Liver (tissue), 9 donors: Measurements from ENCODE around the gene CITED4. TPM values are rescaled to one million over a fixed set of nuclear protein-coding genes. Genes with fewer than 3 reads are reported as not detected.

Source experiments
- DNase-seq: peaks from one replicate; pipeline ENCODE4 v3.0.0-alpha.2; 2017; ENCODE audit warnings: low spot score
- H3K27ac ChIP-seq, 2 donors: one replicate each; pipeline ENCODE4 v1.7.0; 2013; ENCODE audit warnings: inconsistent platforms in 2 of 2, low read length in 2 of 2, control low read depth in 1 of 2, low read depth in 1 of 2, mild to moderate bottlenecking in 1 of 2
- H3K27me3 ChIP-seq, 4 donors: one replicate each; pipeline versions ENCODE4 v1.6.1 to v1.7.0; 2013; ENCODE audit warnings: low read length in 3 of 4, inconsistent platforms in 1 of 4, mild to moderate bottlenecking in 1 of 4, moderate library complexity in 1 of 4; ENCODE audit not compliant: control insufficient read depth in 4 of 4, insufficient read depth in 4 of 4
- H3K36me3 ChIP-seq, 4 donors: one replicate each; pipeline versions ENCODE4 v1.6.1 to v1.7.0; 2013; ENCODE audit warnings: low read length in 3 of 4, mild to moderate bottlenecking in 3 of 4, low read depth in 1 of 4, moderate library complexity in 1 of 4; ENCODE audit not compliant: control insufficient read depth in 4 of 4, insufficient read depth in 3 of 4
- H3K4me1 ChIP-seq, 4 donors: one replicate each; pipeline versions ENCODE4 v1.6.1 to v1.7.0; 2013; ENCODE audit warnings: low read length in 3 of 4, mild to moderate bottlenecking in 3 of 4, moderate library complexity in 1 of 4; ENCODE audit not compliant: control insufficient read depth in 4 of 4, insufficient read depth in 4 of 4
- H3K4me3 ChIP-seq, 3 donors: one replicate each; pipeline versions ENCODE4 v1.6.1 to v1.7.0; 2013; ENCODE audit warnings: low read length in 3 of 3, control low read depth in 1 of 3, low read depth in 1 of 3, mild to moderate bottlenecking in 1 of 3
- H3K9ac ChIP-seq, 2 donors: one replicate each; pipeline ENCODE4 v1.7.0; 2013; ENCODE audit warnings: low read length in 2 of 2, mild to moderate bottlenecking in 2 of 2, moderate library complexity in 2 of 2, control low read depth in 1 of 2, low read depth in 1 of 2
- H3K9me3 ChIP-seq, 4 donors: one replicate each; pipeline versions ENCODE4 v1.6.1 to v1.7.0; 2013; ENCODE audit warnings: low read length in 3 of 4; ENCODE audit not compliant: control insufficient read depth in 4 of 4
- ATF3 ChIP-seq: IDR thresholded peaks from 2 replicates; pipeline ENCODE4 v1.6.1; 2016; ENCODE audit warnings: antibody characterized with exemption
- CTCF ChIP-seq: fragments of 150-350 bp; IDR thresholded peaks from 2 replicates; pipeline ENCODE4 v1.5.1; 2017; ENCODE audit warnings: improper control_type of control experiment, low read depth, low read length; ENCODE audit not compliant: missing input control
- FOXA1 ChIP-seq: IDR thresholded peaks from 2 replicates; pipeline ENCODE4 v1.6.1; 2016; ENCODE audit warnings: antibody characterized with exemption
- FOXA2 ChIP-seq: IDR thresholded peaks from 2 replicates; pipeline ENCODE4 v1.6.1; 2016; ENCODE audit warnings: antibody characterized with exemption
- GABPA ChIP-seq, 2 donors: IDR thresholded peaks in 1 of 2; conservative IDR thresholded peaks in 1 of 2; 2 replicates each; pipeline ENCODE4 v1.6.1; 2016; ENCODE audit warnings: antibody characterized with exemption in 2 of 2, mild to moderate bottlenecking in 1 of 2, moderate library complexity in 1 of 2
- HNF4A ChIP-seq, 2 donors: conservative IDR thresholded peaks; 2 replicates each; pipeline ENCODE4 v1.6.1; 2016; ENCODE audit warnings: antibody characterized with exemption in 2 of 2, mild to moderate bottlenecking in 2 of 2
- HNF4G ChIP-seq: IDR thresholded peaks from 2 replicates; pipeline ENCODE4 v1.6.1; 2016; ENCODE audit warnings: antibody characterized with exemption
- JUND ChIP-seq, 2 donors: IDR thresholded peaks; 2 replicates each; pipeline ENCODE4 v1.6.1; 2016; ENCODE audit warnings: antibody characterized with exemption in 2 of 2
- MAX ChIP-seq: IDR thresholded peaks from 2 replicates; pipeline ENCODE4 v1.6.1; 2016; ENCODE audit warnings: antibody characterized with exemption
- NR2F2 ChIP-seq: IDR thresholded peaks from 2 replicates; pipeline ENCODE4 v1.6.1; 2016; ENCODE audit warnings: antibody characterized with exemption
- RAD21 ChIP-seq, 2 donors: IDR thresholded peaks; 2 replicates each; pipeline ENCODE4 v1.6.1; 2016; ENCODE audit warnings: antibody characterized with exemption in 2 of 2, mild to moderate bottlenecking in 2 of 2
- REST ChIP-seq: IDR thresholded peaks from 2 replicates; pipeline ENCODE4 v1.6.1; 2016; ENCODE audit warnings: antibody characterized with exemption, mild to moderate bottlenecking
- RXRA ChIP-seq, 2 donors: IDR thresholded peaks; 2 replicates each; pipeline ENCODE4 v1.6.1; 2017 to 2018; ENCODE audit warnings: antibody characterized with exemption in 2 of 2, mild to moderate bottlenecking in 1 of 2
- SP1 ChIP-seq: IDR thresholded peaks from 2 replicates; pipeline ENCODE4 v1.6.1; 2018; ENCODE audit warnings: antibody characterized with exemption, mild to moderate bottlenecking
- TAF1 ChIP-seq: conservative IDR thresholded peaks from 2 replicates; pipeline ENCODE4 v1.6.1; 2016; ENCODE audit warnings: antibody characterized with exemption, mild to moderate bottlenecking
- YY1 ChIP-seq: IDR thresholded peaks from 2 replicates; pipeline ENCODE4 v1.6.1; 2016; ENCODE audit warnings: antibody characterized with exemption, mild to moderate bottlenecking
- ZBTB33 ChIP-seq: IDR thresholded peaks from 2 replicates; pipeline ENCODE4 v1.6.1; 2016; ENCODE audit warnings: antibody characterized with exemption
- WGBS: extraction: QIAGEN DNeasy Blood & Tissue Kit; methylation state at CpG from one replicate; pipeline ENCODE4 v1.1.7; 2013; 5-methylcytosine and 5-hydroxymethylcytosine counted together
- polyA plus RNA-seq, 2 donors: library from polyadenylated mRNA; stranded (reverse) in 1 of 2; unstranded in 1 of 2; fragments of 200-250 nt in 1 of 2; fragments of >200 nt in 1 of 2; fragmentation: Nextera tagmentation in 1 of 2; extraction: Ambion mirVana in 1 of 2; gene quantifications; one replicate each; pipeline versions ENCODE4 v1.2.1 to v1.2.3, GENCODE V29; 2013 to 2015
- total RNA-seq, 2 donors: library from RNA; depleted of rRNA; stranded (reverse); fragments of >200 nt; gene quantifications; one replicate each; pipeline ENCODE4 v1.2.3, GENCODE V29; 2014
- donor health status: healthy.
- donor health status: healthy.
- donor health status: healthy.
- donor health status: healthy.
- donor health status: healthy.

Gene CITED4
- total and polyA plus RNA-seq, 4 donors, result 1.4 to 9.9 (median 5.2) TPM

- Histone ChIP-seq H3K4me1 (peaks cover 0 to 21% (median 17%) of the 10 kb centered on the region in 4 donors), H3K9ac (no peak overlapping the region), H3K9me3 (no peaks in the 10 kb centered on the region), H3K27me3 (no peaks in the 10 kb centered on the region), H3K36me3 (no peaks in the 10 kb centered on the region), H3K27ac (no peak overlapping the region), H3K4me3 (no peak overlapping the region)
- WGBS, result 85% methylated on average over 6 of the region's 6 CpGs
- no peak for TF ChIP-seq HNF4A (conservative IDR thresholded peaks at IDR 0.05)
- no peak for TF ChIP-seq SP1
- no peak for TF ChIP-seq REST
- TF ChIP-seq JUND (IDR thresholded peaks at IDR 0.05), result no peak
- no peak for TF ChIP-seq CTCF
- TF ChIP-seq RAD21 (IDR thresholded peaks at IDR 0.05), result no peak
- TF ChIP-seq YY1, result no peak
- no peak for TF ChIP-seq TAF1
- no peak for DNase-seq
Observed at GRCh38 chr1:40847023-40847745, 15.0 kb downstream of the CITED4 start.

GRCh38 chr1:40845895-40846294 lies 16.3 kb downstream of the CITED4 start:
- Histone ChIP-seq H3K9me3 (no peaks in the 10 kb centered on the region), H3K9ac (no peak overlapping the region), H3K27me3 (no peaks in the 10 kb centered on the region), H3K27ac (no peak overlapping the region), H3K36me3 (no peaks in the 10 kb centered on the region), H3K4me1 (peaks cover 0 to 21% (median 17%) of the 10 kb centered on the region in 4 donors), H3K4me3 (no peak overlapping the region)
- 99% methylated on average over 1 of the region's 1 CpG for WGBS
- no peak for DNase-seq
- no peak for TF ChIP-seq MAX
- no peak for TF ChIP-seq FOXA1
- TF ChIP-seq GABPA (IDR thresholded peaks at IDR 0.05 in 1 of 2, conservative IDR thresholded peaks at IDR 0.05 in 1 of 2), result no peak
- TF ChIP-seq RXRA (IDR thresholded peaks at IDR 0.05), result no peak
- TF ChIP-seq ZBTB33, result no peak
- TF ChIP-seq HNF4A (conservative IDR thresholded peaks at IDR 0.05), result no peak
- TF ChIP-seq HNF4G, result no peak
- no peak for TF ChIP-seq TAF1
- TF ChIP-seq ATF3, result no peak
- TF ChIP-seq REST, result no peak
- TF ChIP-seq JUND (IDR thresholded peaks at IDR 0.05), result no peak
- TF ChIP-seq SP1, result no peak
- no peak for TF ChIP-seq YY1
- TF ChIP-seq FOXA2, result no peak
- no peak for TF ChIP-seq NR2F2
- no peak for TF ChIP-seq RAD21 (IDR thresholded peaks at IDR 0.05)
